Measurements from ENCODE around the gene NOX3.
A peak's percentile ranks its signal among the peaks of the same experiment; 100 is the strongest.
"Not testable (repeated sequence)": the region's sequence is repeated elsewhere in the genome, so short reads cannot be mapped to it uniquely, and the experiment has no call there.

NOX3 gene

GRCh38 chr6:155468543-155468942 is 12.9 kb upstream of the NOX3 start:
- DNase-seq, result not testable (repeated sequence)

GRCh38 chr6:155466539-155466938 is 10.9 kb upstream of the NOX3 start:
- no peak for DNase-seq

GRCh38 chr6:155461556-155461955 is 5.9 kb upstream of the NOX3 start:
- peak; percentile 45 for DNase-seq

GRCh38 chr6:155454471-155454870 is 1.2 kb downstream of the NOX3 start:
- no peak for DNase-seq

- DNase-seq, result no peak
Measured at GRCh38 chr6:155454008-155454407, 1.6 kb downstream of the NOX3 start.

- DNase-seq, result no peak
Measured at GRCh38 chr6:155452576-155452975, 3.1 kb downstream of the NOX3 start.

- DNase-seq, result not testable (repeated sequence)
Measured at GRCh38 chr6:155451530-155451929, 4.1 kb downstream of the NOX3 start.

- DNase-seq, result no peak
Measured at GRCh38 chr6:155450240-155450581, 5.4 kb downstream of the NOX3 start.

- DNase-seq, result no peak
Measured at GRCh38 chr6:155449450-155450239, 6.0 kb downstream of the NOX3 start.

- DNase-seq, result no peak
Measured at GRCh38 chr6:155448668-155449449, 6.8 kb downstream of the NOX3 start.

GRCh38 chr6:155447949-155448348 is 7.7 kb downstream of the NOX3 start:
- no peak for DNase-seq

GRCh38 chr6:155444952-155445903 is 10.4 kb downstream of the NOX3 start:
- DNase-seq, result no peak

- DNase-seq, result no peak
Measured at GRCh38 chr6:155444120-155444917, 11.3 kb downstream of the NOX3 start.

GRCh38 chr6:155443168-155443567 is 12.5 kb downstream of the NOX3 start:
- DNase-seq, result no peak

GRCh38 chr6:155442562-155442961 is 13.1 kb downstream of the NOX3 start:
- DNase-seq, result no peak

- no peak for DNase-seq
Measured at GRCh38 chr6:155441112-155441465, 14.6 kb downstream of the NOX3 start.

GRCh38 chr6:155440398-155441111 is 15.1 kb downstream of the NOX3 start:
- DNase-seq, result no peak

GRCh38 chr6:155439376-155439775 is 16.3 kb downstream of the NOX3 start:
- no peak for DNase-seq

- peak; percentile 37 for DNase-seq
Measured at GRCh38 chr6:155436981-155437749, 18.5 kb downstream of the NOX3 start.

- DNase-seq, result no peak
Measured at GRCh38 chr6:155434829-155435423, 20.7 kb downstream of the NOX3 start.

Measured in fibroblast of skin of right quadriceps (primary cell).